ENCODE measurements around the gene BNC1. TPM values are rescaled to one million over a fixed set of nuclear protein-coding genes. Genes with fewer than 3 reads are reported as not detected.

BNC1 gene
- total and polyA plus RNA-seq, 12 donors: 0.06 to 0.71 (median 0.16) TPM; not detected in 1

GRCh38 chr15:83312071-83312470, 27.6 kb upstream of the BNC1 start:
- TF ChIP-seq CTCF (IDR thresholded peaks at IDR 0.05): no peak
- DNase-seq: no peak
- 78 to 84% methylated on average over 1 of the region's 1 CpG for WGBS, 2 donors

GRCh38 chr15:83310521-83311456, 26.3 kb upstream of the BNC1 start:
- no peak for TF ChIP-seq CTCF (IDR thresholded peaks at IDR 0.05)
- Histone ChIP-seq H3K4me1 (peaks cover 0 to 16% (median 0%) of the 10 kb centered on the region in 9 donors), H3K4me3 (no peak overlapping the region), H3K27ac (no peak overlapping the region), H3K36me3 (no peaks in the 10 kb centered on the region), H3K27me3 (peaks cover 0 to 4% (median 0%) of the 10 kb centered on the region in 7 donors), H3K9me3 (no peaks in the 10 kb centered on the region)
- no peak for DNase-seq
- WGBS, 2 donors: 29 to 32% methylated on average over 5 of the region's 5 CpGs
- ATAC-seq: peak in 2 of 8 donors; percentile 20 to 49
- intact Hi-C loops (cut with DNase I): loop anchor here in 1 of 10 donors (10.0 kb wide), 1 partner anchor 54 kb away; no protein-coding TSS in a partner anchor

More at GRCh38 chr15:83312071-83312470, 27.6 kb upstream of the BNC1 start:
- no peak overlapping the region for H3K4me3 ChIP-seq
- H3K36me3 ChIP-seq: no peaks in the 10 kb centered on the region
- peaks cover 0 to 16% (median 0%) of the 10 kb centered on the region in 9 donors for H3K4me1 ChIP-seq
- H3K27me3 ChIP-seq: no peaks in the 10 kb centered on the region
- intact Hi-C loops (cut with DNase I): loop anchor here in 1 of 10 donors (10.0 kb wide), 1 partner anchor 53 kb away; no protein-coding TSS in a partner anchor
- no peak overlapping the region for H3K27ac ChIP-seq
- no peak for ATAC-seq
- H3K9me3 ChIP-seq: no peaks in the 10 kb centered on the region

GRCh38 chr15:83308671-83309070, 24.2 kb upstream of the BNC1 start:
- Histone ChIP-seq H3K27me3 (peaks cover 0 to 11% (median 3%) of the 10 kb centered on the region in 7 donors), H3K27ac (no peak overlapping the region), H3K9me3 (no peaks in the 10 kb centered on the region), H3K36me3 (no peaks in the 10 kb centered on the region), H3K4me1 (peaks cover 0 to 16% (median 0%) of the 10 kb centered on the region in 9 donors), H3K4me3 (no peak overlapping the region)
- 57 to 61% methylated on average over 5 of the region's 5 CpGs for WGBS, 2 donors
- TF ChIP-seq CTCF (IDR thresholded peaks at IDR 0.05): no peak
- ATAC-seq (no peak), DNase-seq (no peak)
- intact Hi-C loops (cut with DNase I): no loop called here

GRCh38 chr15:83306561-83306960, 22.1 kb upstream of the BNC1 start:
- WGBS, 2 donors: 79 to 81% methylated on average over 3 of the region's 3 CpGs
- TF ChIP-seq CTCF (IDR thresholded peaks at IDR 0.05): no peak
- DNase-seq (no peak), ATAC-seq (no peak)
- Histone ChIP-seq H3K4me3 (no peak overlapping the region), H3K27ac (no peak overlapping the region), H3K27me3 (peaks cover 0 to 17% (median 8%) of the 10 kb centered on the region in 7 donors), H3K36me3 (no peaks in the 10 kb centered on the region), H3K4me1 (peaks cover 0 to 15% (median 0%) of the 10 kb centered on the region in 9 donors), H3K9me3 (no peaks in the 10 kb centered on the region)
- intact Hi-C loops (cut with DNase I): no loop called here

All from heart right ventricle (tissue), 16 donors.